NCI-H460 (cell line): ENCODE measurements around the gene FBXW4. TPM values are rescaled to one million over a fixed set of nuclear protein-coding genes. Genes with fewer than 3 reads are reported as not detected.

ENCODE experiments used
- DNase-seq: peaks from one replicate; pipeline ENCODE4 v3.0.0-alpha.2; 2016; ENCODE audit warnings: low read depth; ENCODE audit errors: extremely low read depth
- total RNA-seq: library from RNA; depleted of rRNA; stranded (reverse); fragments of >200 nt; shearing (Covaris generic); gene quantifications from 2 replicates; pipeline ENCODE4 v1.2.3, GENCODE V29; 2014

Gene FBXW4
- total RNA-seq, 1 experiment from 2014 or later = 23.7 TPM

DNA sequence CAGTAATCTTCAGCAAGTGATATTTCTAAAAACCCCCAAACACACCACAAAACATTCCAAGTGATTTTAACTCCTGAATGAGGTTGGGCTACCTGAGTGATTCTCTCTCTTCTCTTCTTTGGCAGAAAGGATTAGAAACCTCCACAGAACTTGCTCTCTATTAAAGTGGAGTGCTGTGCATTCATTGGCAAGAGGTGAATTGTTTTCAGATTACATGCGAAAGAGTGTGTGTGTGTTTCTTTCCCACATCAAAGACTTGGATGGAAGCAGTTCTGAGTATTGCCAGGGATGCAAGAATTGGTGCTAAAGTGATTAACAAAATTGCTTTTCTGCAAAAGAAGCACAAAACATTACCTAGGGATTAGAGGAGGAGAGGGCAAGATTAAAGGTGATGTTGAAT lies 13.1 kb upstream of the FBXW4 start:
- DNase-seq = no peak

DNA sequence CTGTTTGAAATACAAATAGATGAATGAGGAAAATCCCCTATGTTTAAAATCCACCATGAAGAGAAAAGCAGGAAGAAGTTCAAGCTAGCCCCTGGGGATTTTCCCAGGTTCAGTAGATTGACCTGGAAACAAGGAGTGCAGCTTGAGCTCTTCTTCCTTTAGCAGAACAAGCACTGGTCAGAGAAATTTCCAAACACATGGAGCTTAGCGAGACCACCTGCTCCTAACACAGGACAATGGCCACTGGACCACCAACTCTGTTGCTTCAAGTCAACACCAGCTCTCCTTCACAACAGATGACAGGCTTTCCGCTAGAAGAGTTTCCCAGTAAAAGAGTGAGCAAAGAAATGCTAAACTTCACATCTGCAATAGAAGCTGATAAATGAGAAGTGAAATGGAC lies 9.4 kb upstream of the FBXW4 start:
- no peak for DNase-seq

DNA sequence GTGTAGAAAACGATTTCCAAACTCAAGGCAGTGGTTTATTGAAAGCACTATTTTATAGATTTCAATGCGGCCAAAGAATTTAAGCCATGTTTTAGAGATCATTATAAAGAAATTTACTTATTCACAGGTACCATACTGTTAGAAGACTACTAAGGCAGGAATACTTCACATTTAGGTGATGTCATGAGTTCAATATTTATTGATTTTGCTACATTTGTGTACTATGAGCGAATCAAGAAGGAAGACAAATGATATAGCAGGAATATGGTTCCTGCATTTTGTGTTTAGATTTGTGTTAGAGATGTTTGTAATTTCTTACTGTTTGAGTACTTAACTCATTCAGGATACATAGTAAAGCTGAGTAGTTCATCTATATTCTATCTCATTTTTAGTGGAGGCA lies 1.7 kb upstream of the FBXW4 start:
- no peak for DNase-seq

DNA sequence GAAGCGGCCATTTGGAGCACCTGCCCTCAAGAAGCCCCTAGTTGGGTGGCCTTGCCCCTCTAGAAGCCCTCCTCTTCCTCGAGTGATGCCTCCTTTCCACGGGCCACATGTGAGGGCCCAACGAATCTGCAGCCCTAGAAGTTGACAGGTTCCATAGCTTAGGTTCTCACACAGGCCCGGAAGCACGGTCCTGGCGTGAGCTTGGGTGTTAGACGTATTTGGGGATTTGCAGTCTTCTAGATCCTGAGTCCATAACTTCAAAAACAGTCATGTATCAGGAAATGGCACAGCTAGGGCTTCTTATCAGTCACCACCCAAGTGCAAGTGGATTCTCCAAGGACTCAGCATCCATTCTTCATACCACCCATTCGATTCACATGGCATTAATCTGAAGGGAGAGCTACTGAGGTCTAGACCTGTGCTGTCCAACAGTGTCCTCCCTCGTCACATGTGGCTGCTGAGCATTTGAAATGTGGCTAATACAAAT lies 477 bp upstream of the FBXW4 start:
- no peak for DNase-seq

DNA sequence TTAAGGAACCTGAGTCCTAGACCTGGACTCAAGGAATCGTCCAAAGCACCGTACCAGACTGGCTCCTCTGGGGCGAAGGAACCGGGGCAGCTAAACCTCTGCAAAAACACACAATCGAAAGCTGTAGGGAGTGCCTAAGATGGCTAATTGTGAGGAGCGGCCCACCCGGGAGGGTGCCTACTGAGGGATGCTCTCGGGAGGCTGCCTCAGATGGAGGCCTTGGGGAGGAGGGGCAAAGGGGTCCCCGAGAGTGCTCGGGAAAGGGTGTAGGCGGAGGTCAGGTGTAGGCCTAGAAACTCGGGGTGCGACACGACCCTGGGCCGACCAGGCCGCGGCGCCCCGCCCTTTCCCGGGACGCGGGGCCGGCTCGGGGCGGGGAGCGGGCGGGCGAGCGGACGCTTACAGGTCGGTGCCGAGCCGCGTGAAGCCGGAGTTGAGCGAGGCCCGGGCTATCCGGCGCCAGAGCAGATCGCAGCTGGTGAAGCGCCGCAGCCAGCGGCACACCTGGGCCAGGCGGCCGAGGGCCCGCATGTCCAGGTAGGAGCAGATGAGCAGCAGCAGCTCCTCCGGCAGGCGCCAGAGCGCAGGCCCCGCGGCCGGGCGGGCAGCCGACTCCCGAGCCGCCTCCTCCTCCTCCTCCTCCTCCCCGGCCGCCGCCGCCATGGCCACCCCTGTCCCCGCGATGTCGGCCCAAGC lies 844 bp downstream of the FBXW4 start:
- DNase-seq = peak; percentile 28

GRCh38 chr10:101693651-101693977 lies 1.4 kb downstream of the FBXW4 start:
- DNase-seq = peak; percentile 21

DNA sequence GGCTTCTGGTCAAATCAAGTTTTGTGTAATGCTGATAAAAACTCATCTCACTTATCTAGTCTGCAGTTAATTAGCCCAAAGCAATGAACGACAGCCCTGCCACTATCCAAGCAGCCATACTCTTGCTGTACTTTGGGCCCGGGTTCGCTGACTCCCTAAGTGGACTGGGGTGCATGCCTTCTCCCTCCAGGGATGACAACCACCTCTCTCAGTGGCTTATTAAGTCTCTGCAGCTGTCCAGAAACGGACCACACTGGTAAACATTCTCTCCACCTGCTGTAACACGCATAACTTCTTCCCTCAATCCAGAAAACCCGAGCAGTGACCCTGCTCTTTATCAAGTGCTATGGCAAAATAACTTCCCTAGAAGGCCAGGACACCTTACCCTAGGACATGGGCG lies 3.9 kb downstream of the FBXW4 start:
- DNase-seq = no peak

DNA sequence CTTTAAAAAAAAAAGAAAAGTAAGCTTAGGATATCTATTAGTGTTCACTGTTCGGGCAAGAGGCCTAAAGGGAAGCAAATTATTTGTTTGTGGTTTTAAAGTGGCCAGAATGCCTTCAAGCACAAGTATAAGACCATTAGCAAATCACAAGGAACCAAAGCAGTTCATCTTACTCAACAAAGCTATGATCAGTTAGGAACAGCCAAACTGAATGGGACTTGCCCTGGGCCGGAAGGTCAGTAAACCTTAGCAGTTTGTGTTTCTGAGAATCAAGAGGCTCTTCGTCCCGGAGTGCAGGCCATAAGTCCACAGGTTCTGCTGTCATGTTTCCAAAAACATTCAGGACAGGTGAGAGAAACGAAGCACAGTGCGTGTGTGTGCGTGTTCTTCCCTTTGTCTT lies 4.5 kb downstream of the FBXW4 start:
- no peak for DNase-seq

DNA sequence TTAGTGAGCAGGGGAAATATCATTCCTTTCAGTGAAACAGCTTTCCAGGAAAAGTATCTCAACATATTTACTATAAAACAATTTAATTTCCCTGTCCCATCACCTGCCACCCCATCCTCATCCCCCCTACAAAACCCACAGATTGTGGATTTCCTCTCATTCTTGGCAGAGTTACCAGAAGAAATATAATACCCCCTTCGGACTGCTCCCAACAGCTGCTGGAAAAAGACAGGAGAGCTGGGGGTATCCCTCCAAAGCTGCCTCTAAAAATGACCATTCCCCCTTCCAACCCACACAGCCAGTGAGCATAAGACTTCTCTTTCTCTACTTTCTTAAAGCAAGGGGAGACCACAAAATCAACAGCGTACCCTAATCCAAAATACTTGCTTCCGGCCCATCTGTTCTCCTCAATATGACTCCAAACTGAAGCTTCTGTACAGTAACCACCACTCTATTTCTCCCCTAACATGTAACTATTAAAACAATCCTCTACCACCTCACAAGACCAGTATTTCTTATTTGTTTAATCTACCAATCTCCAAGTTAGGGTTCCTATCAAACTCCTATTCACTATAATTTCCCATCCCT lies 7.8 kb downstream of the FBXW4 start:
- DNase-seq = no peak

GRCh38 chr10:101686133-101686925 lies 8.6 kb downstream of the FBXW4 start:
- no peak for DNase-seq

GRCh38 chr10:101684782-101685181 lies 10.2 kb downstream of the FBXW4 start:
- no peak for DNase-seq

DNA sequence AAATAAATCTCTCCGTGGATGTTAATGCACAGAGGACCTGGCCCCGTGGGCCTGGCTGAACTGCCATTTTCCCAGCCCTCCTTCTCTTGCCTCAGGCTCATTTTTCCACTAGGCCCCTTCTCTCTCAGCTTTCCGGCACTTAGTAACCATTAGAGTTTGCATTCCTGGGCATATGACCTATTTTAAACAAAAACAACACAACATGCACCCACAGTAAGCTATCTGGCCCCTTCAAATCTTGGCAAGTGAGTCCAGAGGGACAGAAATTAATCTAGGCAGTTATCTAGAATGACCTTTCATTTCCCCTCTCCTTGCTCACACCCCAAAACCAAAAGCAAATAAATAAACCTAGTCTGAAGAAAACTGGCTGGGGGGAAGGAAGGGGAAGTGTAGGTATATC lies 11.7 kb downstream of the FBXW4 start:
- no peak for DNase-seq

GRCh38 chr10:101682172-101682825 lies 12.7 kb downstream of the FBXW4 start:
- DNase-seq = no peak

DNA sequence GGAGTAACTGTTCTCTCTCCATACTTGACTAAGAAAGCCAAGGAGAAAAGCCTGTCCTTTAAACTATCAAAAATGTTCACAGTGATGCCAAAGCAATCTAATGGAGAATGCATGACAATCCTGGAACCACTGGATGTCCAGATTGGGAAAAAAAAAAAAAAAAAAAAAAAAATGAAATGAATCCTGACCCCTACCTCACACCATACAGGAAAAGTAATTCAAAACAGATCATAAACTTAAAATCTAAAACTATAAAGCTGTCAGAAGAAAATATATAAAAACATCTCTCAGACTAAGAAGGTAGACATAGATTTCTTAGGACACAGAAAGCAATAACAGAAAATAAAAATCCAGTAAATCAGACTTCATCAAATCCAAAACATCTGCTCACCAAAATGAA lies 18.4 kb downstream of the FBXW4 start:
- DNase-seq = no peak

DNA sequence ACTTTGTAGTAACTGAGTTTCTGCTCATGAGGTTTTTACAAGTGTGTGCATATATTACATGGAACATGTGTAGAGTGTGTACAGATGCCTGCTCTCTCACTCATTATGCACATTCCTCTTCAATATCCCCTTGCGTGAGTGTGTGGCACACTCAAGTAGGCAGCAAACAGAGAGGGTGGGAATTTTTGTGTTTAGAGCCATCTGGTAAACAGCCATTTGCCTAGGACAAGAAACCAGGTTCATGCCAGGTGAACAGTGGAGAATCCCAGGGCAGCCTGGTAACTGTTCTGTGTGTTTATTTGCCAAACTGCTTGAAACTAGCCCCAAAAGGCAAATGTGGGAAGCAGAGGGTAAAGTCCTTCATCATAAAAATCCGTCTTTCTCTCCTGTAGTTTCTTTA lies 19.9 kb downstream of the FBXW4 start:
- DNase-seq = no peak

GRCh38 chr10:101672536-101672935 lies 22.4 kb downstream of the FBXW4 start:
- no peak for DNase-seq

DNA sequence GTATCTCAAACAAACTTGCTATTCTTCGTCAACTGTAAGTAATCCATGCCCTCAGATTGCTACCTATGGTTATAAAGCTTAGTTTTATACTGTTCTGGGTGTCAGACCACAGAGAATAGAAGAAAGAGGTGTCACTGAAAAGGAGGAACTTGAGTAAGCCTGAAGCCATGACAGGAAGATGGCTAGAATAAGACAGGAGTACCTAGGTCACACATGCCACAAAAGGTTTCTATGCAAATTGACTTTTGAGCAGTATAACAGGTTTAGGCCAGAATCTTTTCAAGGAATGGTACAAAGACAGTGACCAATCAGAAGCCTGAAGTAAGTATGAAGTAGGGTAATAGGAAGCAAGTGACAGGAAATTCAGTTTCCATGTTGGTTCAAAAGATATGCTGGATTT lies 23.5 kb downstream of the FBXW4 start:
- no peak for DNase-seq

- DNase-seq = no peak
These were observed 24.3 kb downstream of the FBXW4 start for GRCh38 chr10:101670635-101671034.

GRCh38 chr10:101669181-101669580 lies 25.8 kb downstream of the FBXW4 start:
- no peak for DNase-seq

GRCh38 chr10:101668566-101668965 lies 26.4 kb downstream of the FBXW4 start:
- DNase-seq = no peak

DNA sequence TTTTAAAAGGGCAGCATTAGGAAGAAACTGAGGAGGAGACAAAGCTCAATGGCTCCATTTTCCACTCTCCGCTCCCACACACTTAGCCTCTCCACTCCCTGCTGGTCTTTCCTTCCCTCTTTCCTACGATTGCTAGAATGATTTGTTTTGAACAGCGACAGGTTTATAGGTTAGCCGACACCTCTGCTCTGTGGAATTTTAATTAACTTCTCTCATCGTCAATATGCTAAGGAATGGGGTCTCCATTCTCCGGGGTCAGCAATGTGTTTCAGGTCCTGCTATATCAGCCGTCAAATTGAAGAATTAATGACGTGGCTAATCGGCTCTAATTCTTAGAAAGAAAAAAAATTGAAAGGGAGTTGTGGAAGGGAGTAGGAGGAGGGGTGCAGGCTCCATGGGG lies 28.9 kb downstream of the FBXW4 start:
- no peak for DNase-seq
